Stimulated activated CD4-positive, alpha-beta T cell treated with anti-CD3 and anti-CD28 coated beads, Interleukin-4, amount 100 ng/mL, for 4 hours (primary cell): Measurements from ENCODE around the gene SLX1A.
A peak's percentile ranks its signal among the peaks of the same experiment; 100 is the strongest.
"Not testable (repeated sequence)": the region's sequence is repeated elsewhere in the genome, so short reads cannot be mapped to it uniquely, and the experiment has no call there.

ENCODE experiments used
- DNase-seq, 2 experiments: peaks; one replicate each; pipeline ENCODE4 v3.0.0-alpha.2; 2020

The SLX1A gene

GRCh38 chr16:30193615-30194014, at the start of gene SLX1A, which contains the start of gene BOLA2B:
SLX1A (plus strand) TSS chr16:30193875; CDS start chr16:30194085, 210 bp downstream.
BOLA2B (minus strand) TSS chr16:30193666; CDS start chr16:30193595, 71 bp downstream.
- not testable (repeated sequence) for DNase-seq

GRCh38 chr16:30144017-30144416, 49.7 kb upstream of the SLX1A start:
- no peak for DNase-seq

- DNase-seq, result no peak
These were observed 48.8 kb upstream of the SLX1A start for GRCh38 chr16:30144917-30145316.

DNA sequence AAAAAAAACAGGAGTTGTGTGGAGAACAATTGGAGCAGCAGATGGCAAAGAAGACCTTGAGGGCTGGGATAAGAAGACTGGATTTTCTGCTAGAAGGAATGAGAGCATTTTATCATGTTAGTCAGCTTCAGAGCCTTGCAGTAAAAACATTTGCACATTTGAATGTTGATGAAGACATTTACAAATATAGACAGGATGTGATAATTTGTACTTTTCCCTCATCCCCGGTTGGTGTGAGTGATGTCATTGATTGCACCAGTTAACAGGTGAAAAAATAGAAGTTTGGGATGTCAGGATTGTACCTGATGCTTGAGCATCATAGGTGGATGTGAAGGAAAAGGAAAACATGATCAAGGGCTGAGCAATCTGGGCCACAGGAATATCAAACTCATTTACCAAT, 48.0 kb upstream of the SLX1A start:
- DNase-seq, result no peak

GRCh38 chr16:30147843-30148510, 45.7 kb upstream of the SLX1A start:
- DNase-seq, result no peak

DNA sequence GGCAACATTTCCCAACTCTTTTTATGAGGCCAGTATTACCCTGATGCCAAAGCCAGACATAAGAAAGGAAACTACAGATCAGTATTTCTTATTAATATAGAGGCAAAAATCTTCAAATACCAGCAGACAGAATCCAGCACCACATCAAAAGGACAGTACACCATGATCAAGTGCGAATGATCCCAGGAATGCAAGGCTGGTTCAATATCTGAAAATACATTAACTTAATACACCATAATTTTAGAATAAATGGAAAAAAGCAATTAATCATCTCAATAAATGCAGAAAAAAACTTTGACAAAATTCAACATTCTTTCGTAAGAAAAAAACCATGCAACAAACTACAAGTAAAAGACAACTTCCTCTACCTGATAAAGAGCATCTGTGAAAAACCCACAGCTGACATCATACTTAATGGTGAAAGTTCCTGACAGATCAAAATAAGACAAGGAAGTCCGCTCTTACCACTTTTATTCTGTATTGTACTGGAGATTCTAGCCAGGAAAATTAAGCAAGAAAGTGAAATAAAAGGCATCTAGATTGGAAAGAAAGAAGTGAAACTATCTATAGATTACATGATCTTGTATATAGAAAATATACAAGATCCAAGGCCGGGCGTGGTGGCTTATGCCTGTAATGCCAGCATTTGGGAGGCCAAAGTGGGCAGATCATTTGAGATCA, 44.3 kb upstream of the SLX1A start:
- DNase-seq, result no peak

GRCh38 chr16:30151091-30151490, 42.6 kb upstream of the SLX1A start:
- DNase-seq, result no peak

- no peak for DNase-seq
These were observed 41.2 kb upstream of the SLX1A start for GRCh38 chr16:30152517-30152916.

GRCh38 chr16:30155188-30155587, 38.5 kb upstream of the SLX1A start:
- DNase-seq, result no peak

- DNase-seq, result no peak
These were observed 36.5 kb upstream of the SLX1A start for GRCh38 chr16:30157214-30157613.

DNA sequence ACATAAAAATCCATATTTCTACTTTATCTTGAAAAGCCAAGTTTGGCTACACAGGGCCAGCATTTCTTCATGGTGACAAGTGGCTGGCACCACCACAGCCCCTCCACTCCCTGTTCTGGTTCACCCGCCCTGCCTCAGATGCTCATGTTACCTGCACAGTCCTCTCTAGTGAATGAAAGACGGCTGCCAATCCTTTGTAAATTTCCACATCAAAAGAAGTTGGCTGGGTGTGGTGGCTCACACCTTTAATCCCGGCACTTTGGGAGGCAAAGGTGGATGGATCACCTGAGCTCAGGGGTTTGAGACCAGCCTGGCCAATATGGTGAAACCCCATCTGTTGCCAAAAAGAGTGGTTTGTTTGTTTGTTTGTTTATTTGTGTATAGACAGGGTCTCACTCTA, 30.1 kb upstream of the SLX1A start:
- DNase-seq, result no peak

DNA sequence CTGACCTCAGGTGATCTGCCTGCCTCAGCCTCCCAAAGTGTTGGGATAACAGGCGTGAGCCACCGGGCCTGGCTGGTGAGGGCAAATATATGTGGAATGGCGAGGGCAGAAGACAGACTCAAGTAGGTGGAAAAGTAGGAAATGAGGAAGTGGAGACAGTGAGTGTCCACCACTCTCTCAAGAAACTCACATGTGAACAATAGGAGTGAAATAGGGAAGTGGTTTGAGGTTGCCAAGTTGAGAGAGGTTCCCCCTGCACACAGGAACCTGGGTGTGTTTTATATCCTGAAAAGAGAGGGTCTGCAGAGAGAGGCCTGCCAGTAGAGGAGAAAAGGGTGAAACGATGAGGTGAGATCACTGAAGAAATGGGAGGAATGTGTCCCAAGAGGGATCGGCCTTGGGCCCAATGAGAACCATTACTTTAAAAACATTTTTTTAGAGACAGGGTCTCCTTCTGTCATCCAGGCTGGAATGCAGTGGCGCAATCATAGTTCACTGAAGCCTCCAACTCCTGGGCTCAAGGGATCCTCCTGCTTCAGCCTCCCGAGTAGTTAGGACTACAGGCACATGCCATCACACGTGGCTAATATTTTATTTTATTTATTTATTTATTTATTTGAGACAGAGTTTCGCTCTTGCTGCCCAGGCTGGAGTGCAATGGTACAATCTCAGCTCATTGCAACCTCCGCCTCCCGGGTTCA, 27.3 kb upstream of the SLX1A start:
- no peak for DNase-seq

GRCh38 chr16:30168746-30169145, 24.9 kb upstream of the SLX1A start:
- DNase-seq, result not testable (repeated sequence)

DNA sequence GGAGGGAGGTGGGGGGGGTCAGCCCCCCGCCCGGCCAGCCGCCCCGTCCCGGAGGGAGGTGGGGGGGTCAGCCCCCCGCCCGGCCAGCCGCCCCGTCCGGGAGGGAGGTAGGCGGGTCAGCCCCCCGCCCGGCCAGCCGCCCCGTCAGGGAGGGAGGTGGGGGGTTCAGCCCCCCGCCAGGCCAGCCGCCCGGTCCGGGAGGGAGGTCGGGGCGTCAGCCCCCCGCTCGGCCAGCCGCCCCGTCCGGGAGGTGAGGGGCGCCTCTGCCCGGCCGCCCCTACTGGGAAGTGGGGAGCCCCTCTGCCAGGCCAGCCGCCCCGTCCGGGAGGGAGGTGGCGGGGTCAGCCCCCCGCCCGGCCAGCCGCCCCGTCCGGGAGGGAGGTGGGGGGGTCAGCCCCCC, 24.3 kb upstream of the SLX1A start:
- DNase-seq, result not testable (repeated sequence)

- DNase-seq, result not testable (repeated sequence)
These were observed 23.5 kb upstream of the SLX1A start for GRCh38 chr16:30170145-30170544.

GRCh38 chr16:30173054-30173453, 20.6 kb upstream of the SLX1A start:
- DNase-seq, result no peak

- DNase-seq, result not testable (repeated sequence)
These were observed 16.8 kb upstream of the SLX1A start for GRCh38 chr16:30176876-30177275.

GRCh38 chr16:30179195-30179594, 14.5 kb upstream of the SLX1A start:
- DNase-seq, result no peak

DNA sequence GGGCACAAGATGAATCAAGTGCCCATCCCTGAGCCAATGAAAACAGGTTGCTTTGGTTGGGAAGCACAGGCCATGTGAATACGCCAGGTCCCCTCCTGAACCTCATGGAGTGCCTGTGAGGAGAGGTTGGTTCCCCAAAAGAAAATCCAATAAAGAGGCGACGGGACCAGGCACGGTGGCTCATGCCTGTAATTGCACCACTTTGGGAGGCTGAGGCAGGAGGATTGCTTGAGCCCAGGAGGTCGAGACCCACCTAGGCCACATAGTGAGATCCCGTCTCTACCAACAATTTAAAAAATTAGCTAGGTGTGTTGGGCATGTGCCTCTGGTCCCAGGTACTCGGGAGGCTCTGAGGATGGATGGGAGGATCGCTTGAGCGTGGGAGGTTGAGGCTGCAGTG, 13.7 kb upstream of the SLX1A start:
- no peak for DNase-seq

DNA sequence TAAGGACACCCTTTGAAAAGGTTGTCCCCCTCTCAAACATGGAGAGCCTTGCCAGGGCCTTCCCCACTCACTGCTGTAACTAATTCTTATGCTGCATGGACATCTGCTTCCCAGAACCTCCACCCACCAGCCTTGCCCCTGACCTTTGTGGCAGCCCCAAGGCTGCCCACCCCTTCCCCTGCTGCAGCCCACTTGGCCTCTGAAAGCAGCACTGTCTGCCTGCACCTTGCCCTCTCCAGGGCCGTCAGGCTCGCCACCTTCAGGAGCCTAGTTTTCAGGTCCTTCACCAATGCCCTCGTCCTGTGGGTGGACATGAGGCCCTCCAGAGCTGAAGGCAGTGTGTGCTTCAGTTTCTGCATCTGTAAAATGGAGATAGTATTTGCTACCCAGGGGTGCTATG, 12.9 kb upstream of the SLX1A start:
- DNase-seq, result no peak

- peak; percentile 77 to 82 for DNase-seq
These were observed 10.2 kb upstream of the SLX1A start, which contains the start of gene CORO1A for GRCh38 chr16:30183233-30184095. CORO1A (plus strand) TSS chr16:30183602; CDS start chr16:30185210, 1,608 bp downstream.

DNA sequence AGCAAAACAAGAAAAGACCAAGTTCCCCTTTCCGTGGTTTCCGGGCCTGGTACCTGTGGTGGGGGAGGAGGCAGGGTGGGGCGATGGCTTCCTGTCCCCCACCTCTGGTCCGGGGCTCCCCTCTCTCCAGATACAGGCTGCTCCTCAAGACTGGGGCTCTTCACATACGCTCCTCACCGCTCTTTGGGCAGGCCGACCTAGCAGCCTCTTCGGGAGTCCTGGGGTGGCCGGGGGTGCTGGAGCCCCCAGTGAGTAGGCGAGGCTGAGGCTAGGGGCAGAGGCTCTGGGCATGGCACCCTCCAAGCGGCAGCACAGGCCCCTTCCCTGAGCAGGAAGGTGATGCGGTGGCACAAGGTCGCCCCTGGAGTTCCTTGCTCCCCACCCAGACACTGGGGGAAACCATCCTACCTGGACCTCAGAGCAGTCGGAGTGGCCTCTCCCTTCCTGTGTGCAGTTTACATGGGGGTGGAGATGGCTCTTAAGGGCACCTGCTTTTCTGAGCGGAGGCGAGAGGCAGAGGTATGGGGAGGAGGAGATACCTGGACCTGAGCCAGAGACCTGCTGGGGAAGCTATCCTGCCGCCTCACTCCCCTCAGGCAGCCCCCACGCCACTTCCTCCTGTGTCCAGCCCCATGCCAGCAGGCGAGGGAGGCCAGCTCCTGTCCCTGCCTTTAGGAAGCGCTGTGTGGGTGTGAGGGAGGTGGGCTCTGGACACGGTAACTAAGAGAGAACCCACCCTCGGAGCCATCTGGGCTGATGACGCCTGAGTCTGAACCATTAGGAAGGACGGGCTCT, 9.4 kb upstream of the SLX1A start:
- DNase-seq, result peak; percentile 51 to 62
